BLaER1 treated with 17β-estradiol and CSF1 and Interleukin-3, amounts not matched to agents 10 nM and 100 nM (cell line): ENCODE measurements around the gene MBLAC1.

Source experiments
- H3K27ac ChIP-seq, 11 experiments: shearing (Covaris generic); formaldehyde crosslinking; 2 replicates each; pipeline ENCODE4 v1.8.1; 2022
- H3K27me3 ChIP-seq, 11 experiments: shearing (Covaris generic); formaldehyde crosslinking; 2 replicates each; pipeline ENCODE4 v1.8.1; 2022
- H3K36me3 ChIP-seq, 11 experiments: shearing (Covaris generic); formaldehyde crosslinking; 2 replicates each; pipeline ENCODE4 v1.8.1; 2022
- H3K4me1 ChIP-seq, 10 experiments: shearing (Covaris generic); formaldehyde crosslinking; 2 replicates each; pipeline ENCODE4 v1.8.1; 2022
- H3K4me2 ChIP-seq, 11 experiments: shearing (Covaris generic); formaldehyde crosslinking; 2 replicates each; pipeline ENCODE4 v1.8.1; 2022
- H3K4me3 ChIP-seq, 10 experiments: shearing (Covaris generic); formaldehyde crosslinking; 2 replicates each; pipeline ENCODE4 v1.8.1; 2022
- H3K9ac ChIP-seq, 11 experiments: shearing (Covaris generic); formaldehyde crosslinking; 2 replicates each; pipeline ENCODE4 v1.8.1; 2022
- H3K9me3 ChIP-seq, 11 experiments: shearing (Covaris generic); formaldehyde crosslinking; replicated peaks in 1 of 11; 2 replicates each; pipeline ENCODE4 v1.8.1; 2022
- H4K20me1 ChIP-seq, 11 experiments: shearing (Covaris generic); formaldehyde crosslinking; 2 replicates each; pipeline ENCODE4 v1.8.1; 2022
- Cebpa-rat ChIP-seq, 11 experiments: shearing (Covaris generic); IDR thresholded peaks; 2 replicates each; pipeline ENCODE4 v1.8.1; 2022

The MBLAC1 gene

DNA sequence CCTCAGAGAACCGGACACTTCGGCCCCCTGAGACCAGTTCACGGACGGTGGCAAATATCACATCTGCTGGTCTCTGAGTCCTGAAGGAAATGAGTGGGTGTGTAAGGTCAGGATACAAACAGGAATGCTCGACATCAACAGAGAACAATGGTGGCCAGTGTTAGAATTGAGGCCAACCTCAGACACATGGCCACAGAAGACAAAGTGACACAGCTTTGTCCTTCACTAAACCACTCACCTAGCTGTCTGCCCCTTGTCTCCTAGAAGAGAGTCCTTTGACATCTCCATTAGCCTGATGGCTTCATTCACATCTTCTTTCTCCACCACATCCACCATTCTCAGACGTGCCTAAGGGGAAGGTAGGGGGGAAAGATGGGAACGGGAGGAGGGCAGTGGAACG, 33.7 kb upstream of the MBLAC1 start:
- Histone ChIP-seq H3K9ac (peak overlapping the region in 5 of 11 experiments; percentile 13 to 42 (median 27); a peak in 4 of 22 replicates), H3K4me2 (no peak overlapping the region), H3K27ac (no peak overlapping the region; a peak in 1 of 22 replicates), H4K20me1 (peaks cover 0 to 74% (median 68%) of the 10 kb centered on the region in 11 experiments; a peak in 19 of 22 replicates), H3K27me3 (no peaks in the 10 kb centered on the region), H3K4me3 (no peak overlapping the region), H3K36me3 (peaks cover 76 to 82% (median 80%) of the 10 kb centered on the region in 11 experiments), H3K9me3 (no peaks in the 10 kb centered on the region), H3K4me1 (peaks cover 26 to 55% (median 36%) of the 10 kb centered on the region in 10 experiments)
- TF ChIP-seq Cebpa-rat (IDR thresholded peaks at IDR 0.05), result no peak

- no peaks in the 10 kb centered on the region for H3K9me3 ChIP-seq
- peaks cover 26 to 55% (median 36%) of the 10 kb centered on the region in 10 experiments for H3K4me1 ChIP-seq
- H3K36me3 ChIP-seq, result peaks cover 80 to 87% (median 85%) of the 10 kb centered on the region in 11 experiments
- peaks cover 0 to 78% (median 72%) of the 10 kb centered on the region in 11 experiments; a peak in 19 of 22 replicates for H4K20me1 ChIP-seq
- no peak overlapping the region; a peak in 1 of 22 replicates for H3K27ac ChIP-seq
- H3K9ac ChIP-seq, result peak overlapping the region in 4 of 11 experiments; percentile 23 to 40 (median 28); a peak in 6 of 22 replicates
- no peaks in the 10 kb centered on the region for H3K27me3 ChIP-seq
- no peak for TF ChIP-seq Cebpa-rat (IDR thresholded peaks at IDR 0.05)
- no peak overlapping the region for H3K4me3 ChIP-seq
- no peak overlapping the region for H3K4me2 ChIP-seq
Measured at GRCh38 chr7:100093498-100093897, 33.3 kb upstream of the MBLAC1 start.

DNA sequence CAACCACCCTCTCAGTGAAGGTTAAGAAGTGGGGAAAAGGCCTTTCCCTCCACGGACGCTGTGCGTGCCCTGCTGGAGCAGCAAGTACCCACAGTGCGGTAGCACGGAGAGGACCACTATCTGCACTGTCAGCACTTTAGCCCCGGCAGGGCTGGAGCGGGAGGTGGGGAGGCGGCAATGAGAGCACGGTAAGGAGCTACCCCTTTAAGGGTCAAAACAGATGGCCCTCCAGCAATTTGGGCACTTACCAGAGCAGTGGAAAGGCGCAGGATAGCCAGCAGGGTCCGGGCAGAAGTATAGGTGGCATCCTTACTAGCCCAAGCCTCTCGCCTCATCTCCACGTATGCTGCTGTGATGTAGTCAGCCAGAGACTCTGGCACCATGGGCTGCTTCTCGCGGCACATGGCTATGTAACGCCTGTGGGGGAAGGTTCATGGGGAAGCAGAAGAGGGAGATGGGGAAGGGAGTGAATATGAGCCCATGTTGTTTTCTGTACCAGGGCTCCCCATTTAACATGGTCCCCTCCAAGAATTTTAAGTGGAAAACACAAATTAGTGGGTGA, 32.8 kb upstream of the MBLAC1 start:
- Histone ChIP-seq H3K4me3 (no peak overlapping the region), H4K20me1 (peaks cover 0 to 83% (median 77%) of the 10 kb centered on the region in 11 experiments; a peak in 19 of 22 replicates), H3K27me3 (no peaks in the 10 kb centered on the region), H3K4me1 (peaks cover 30 to 59% (median 39%) of the 10 kb centered on the region in 10 experiments; a peak in 19 of 20 replicates), H3K9me3 (no peaks in the 10 kb centered on the region), H3K4me2 (no peak overlapping the region), H3K9ac (peak overlapping the region in 6 of 11 experiments; percentile 8 to 40 (median 21); a peak in 5 of 22 replicates), H3K27ac (no peak overlapping the region; a peak in 1 of 22 replicates), H3K36me3 (peaks cover 85 to 92% (median 90%) of the 10 kb centered on the region in 11 experiments)
- no peak for TF ChIP-seq Cebpa-rat (IDR thresholded peaks at IDR 0.05)

DNA sequence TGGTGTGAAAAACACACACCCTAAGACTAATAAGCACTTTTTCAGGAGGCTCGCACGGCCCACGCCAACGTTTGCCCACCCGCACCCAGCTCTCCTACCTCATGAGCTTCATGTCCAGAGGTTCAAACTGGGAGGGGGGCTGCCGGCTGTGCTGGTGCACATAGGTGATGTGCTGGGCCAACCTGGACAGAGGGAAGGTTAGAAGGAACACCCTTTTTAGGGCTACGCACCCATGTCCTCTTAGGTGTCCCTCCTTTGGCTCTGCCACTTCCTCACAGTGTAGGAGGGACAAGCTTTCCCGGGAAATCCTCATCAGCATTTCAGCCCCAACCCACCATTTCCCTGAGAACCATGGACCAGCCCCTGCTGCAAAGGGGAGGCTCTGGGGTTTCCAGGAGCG, 31.5 kb upstream of the MBLAC1 start:
- Histone ChIP-seq H3K27me3 (no peaks in the 10 kb centered on the region), H3K9ac (peak overlapping the region in 6 of 11 experiments; percentile 8 to 44 (median 31); a peak in 6 of 22 replicates), H3K4me3 (no peak overlapping the region), H3K9me3 (no peaks in the 10 kb centered on the region), H4K20me1 (peaks cover 0 to 95% (median 88%) of the 10 kb centered on the region in 11 experiments; a peak in 19 of 22 replicates), H3K36me3 (peaks cover 92 to 99% (median 97%) of the 10 kb centered on the region in 11 experiments), H3K4me1 (peaks cover 28 to 56% (median 37%) of the 10 kb centered on the region in 10 experiments), H3K4me2 (no peak overlapping the region), H3K27ac (no peak overlapping the region)
- no peak for TF ChIP-seq Cebpa-rat (IDR thresholded peaks at IDR 0.05)

GRCh38 chr7:100095704-100096103, 31.1 kb upstream of the MBLAC1 start:
- H3K36me3 ChIP-seq, result peaks cover 88 to 95% (median 93%) of the 10 kb centered on the region in 11 experiments
- H3K4me2 ChIP-seq, result no peak overlapping the region
- H3K9ac ChIP-seq, result peak overlapping the region in 9 of 11 experiments; percentile 8 to 44 (median 25); a peak in 9 of 22 replicates
- H3K27me3 ChIP-seq, result no peaks in the 10 kb centered on the region
- no peaks in the 10 kb centered on the region for H3K9me3 ChIP-seq
- peaks cover 0 to 95% (median 88%) of the 10 kb centered on the region in 11 experiments; a peak in 19 of 22 replicates for H4K20me1 ChIP-seq
- peaks cover 24 to 52% (median 34%) of the 10 kb centered on the region in 10 experiments for H3K4me1 ChIP-seq
- H3K27ac ChIP-seq, result no peak overlapping the region
- TF ChIP-seq Cebpa-rat (IDR thresholded peaks at IDR 0.05), result no peak
- no peak overlapping the region for H3K4me3 ChIP-seq

GRCh38 chr7:100098913-100099312, 27.9 kb upstream of the MBLAC1 start:
- TF ChIP-seq Cebpa-rat (IDR thresholded peaks at IDR 0.05), result no peak
- H3K4me3 ChIP-seq, result peak overlapping the region in 9 of 10 experiments; percentile 80 to 97 (median 87); a peak in 18 of 20 replicates
- H3K27me3 ChIP-seq, result no peaks in the 10 kb centered on the region
- H3K4me1 ChIP-seq, result peaks cover 28 to 60% (median 45%) of the 10 kb centered on the region in 10 experiments
- H3K9ac ChIP-seq, result peak overlapping the region; percentile 78 to 99 (median 97); a peak in 20 of 22 replicates
- peaks cover 0 to 65% (median 62%) of the 10 kb centered on the region in 11 experiments; a peak in 18 of 22 replicates for H4K20me1 ChIP-seq
- H3K27ac ChIP-seq, result peak overlapping the region in 10 of 11 experiments; percentile 79 to 99 (median 96); a peak in 17 of 22 replicates
- H3K9me3 ChIP-seq, result no peaks in the 10 kb centered on the region
- peaks cover 61 to 75% (median 70%) of the 10 kb centered on the region in 11 experiments for H3K36me3 ChIP-seq
- peak overlapping the region; percentile 86 to 99 (median 92) for H3K4me2 ChIP-seq

- peak overlapping the region; percentile 77 to 97 (median 86) for H3K4me3 ChIP-seq
- TF ChIP-seq Cebpa-rat (IDR thresholded peaks at IDR 0.05), result no peak
- H3K9ac ChIP-seq, result peak overlapping the region; percentile 78 to 99 (median 97)
- peaks cover 28 to 61% (median 47%) of the 10 kb centered on the region in 10 experiments for H3K4me1 ChIP-seq
- H4K20me1 ChIP-seq, result peaks cover 0 to 60% (median 56%) of the 10 kb centered on the region in 11 experiments; a peak in 18 of 22 replicates
- no peaks in the 10 kb centered on the region for H3K9me3 ChIP-seq
- peak overlapping the region; percentile 86 to 99 (median 92) for H3K4me2 ChIP-seq
- peak overlapping the region in 10 of 11 experiments; percentile 79 to 99 (median 96); a peak in 20 of 22 replicates for H3K27ac ChIP-seq
- H3K36me3 ChIP-seq, result peaks cover 61 to 75% (median 70%) of the 10 kb centered on the region in 11 experiments
- no peaks in the 10 kb centered on the region for H3K27me3 ChIP-seq
Measured at GRCh38 chr7:100099452-100099851, 27.3 kb upstream of the MBLAC1 start.

- peak overlapping the region; percentile 78 to 99 (median 97) for H3K9ac ChIP-seq
- no peaks in the 10 kb centered on the region for H3K9me3 ChIP-seq
- TF ChIP-seq Cebpa-rat (IDR thresholded peaks at IDR 0.05), result no peak
- H3K4me3 ChIP-seq, result peak overlapping the region; percentile 77 to 97 (median 86)
- no peaks in the 10 kb centered on the region for H3K27me3 ChIP-seq
- H3K4me2 ChIP-seq, result peak overlapping the region; percentile 86 to 99 (median 92)
- peaks cover 0 to 49% (median 45%) of the 10 kb centered on the region in 11 experiments; a peak in 18 of 22 replicates for H4K20me1 ChIP-seq
- peak overlapping the region; percentile 45 to 99 (median 96); a peak in 21 of 22 replicates for H3K27ac ChIP-seq
- peaks cover 61 to 75% (median 69%) of the 10 kb centered on the region in 11 experiments for H3K36me3 ChIP-seq
- H3K4me1 ChIP-seq, result peaks cover 28 to 59% (median 48%) of the 10 kb centered on the region in 10 experiments
Measured at GRCh38 chr7:100100420-100101015, 26.2 kb upstream of the MBLAC1 start.
